ENCODE data around the gene PLEKHN1. TPM values are rescaled to one million over a fixed set of nuclear protein-coding genes. Genes with fewer than 3 reads are reported as not detected.

PLEKHN1 gene
- total RNA-seq, 1 donor = 0.54 TPM

DNA sequence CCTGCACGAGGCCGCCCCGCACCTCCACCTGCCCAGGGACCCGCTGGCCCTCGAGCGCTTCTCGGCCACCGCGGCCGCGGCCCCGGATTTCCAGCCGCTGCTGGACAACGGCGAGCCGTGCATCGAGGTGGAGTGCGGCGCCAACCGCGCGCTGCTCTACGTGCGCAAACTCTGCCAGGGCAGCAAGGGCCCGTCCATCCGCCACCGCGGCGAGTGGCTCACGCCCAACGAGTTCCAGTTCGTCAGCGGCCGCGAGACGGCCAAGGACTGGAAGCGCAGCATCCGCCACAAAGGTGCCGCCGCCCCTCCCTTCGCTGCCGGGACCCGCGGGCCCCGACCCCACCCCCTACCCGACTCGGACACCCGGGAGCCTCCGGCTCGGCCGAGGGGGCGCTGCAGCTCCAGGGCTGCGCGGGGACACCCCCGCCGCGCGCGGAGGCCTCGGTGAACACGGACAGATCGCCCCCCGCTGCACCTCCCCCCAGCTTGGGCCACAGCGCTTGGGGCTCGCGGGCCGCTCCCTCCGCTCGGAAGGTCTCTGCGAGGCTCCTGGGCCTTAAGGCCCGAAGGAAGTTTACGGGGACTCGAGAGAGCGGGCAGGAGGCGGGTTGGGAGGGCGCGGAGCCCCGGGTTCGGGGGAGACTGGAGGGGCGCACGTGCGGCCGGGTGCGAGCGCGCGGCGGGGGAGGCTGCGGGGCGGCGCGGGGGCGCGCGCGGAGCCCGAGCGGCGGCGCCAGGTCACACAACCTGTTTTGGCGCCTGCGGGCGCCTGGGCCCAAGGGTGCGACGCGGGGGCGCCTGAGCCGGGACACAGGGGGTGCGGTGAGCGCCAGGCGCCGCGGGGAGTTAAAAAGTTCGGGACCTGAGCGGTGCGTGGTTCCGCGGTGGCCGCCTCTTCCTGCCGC lies 41.4 kb upstream of the PLEKHN1 start:
- H3K4me3 ChIP-seq (ENCODE audit: low read depth, low read length) = peak overlapping the region; percentile 57
- TF ChIP-seq, protein P1, sequence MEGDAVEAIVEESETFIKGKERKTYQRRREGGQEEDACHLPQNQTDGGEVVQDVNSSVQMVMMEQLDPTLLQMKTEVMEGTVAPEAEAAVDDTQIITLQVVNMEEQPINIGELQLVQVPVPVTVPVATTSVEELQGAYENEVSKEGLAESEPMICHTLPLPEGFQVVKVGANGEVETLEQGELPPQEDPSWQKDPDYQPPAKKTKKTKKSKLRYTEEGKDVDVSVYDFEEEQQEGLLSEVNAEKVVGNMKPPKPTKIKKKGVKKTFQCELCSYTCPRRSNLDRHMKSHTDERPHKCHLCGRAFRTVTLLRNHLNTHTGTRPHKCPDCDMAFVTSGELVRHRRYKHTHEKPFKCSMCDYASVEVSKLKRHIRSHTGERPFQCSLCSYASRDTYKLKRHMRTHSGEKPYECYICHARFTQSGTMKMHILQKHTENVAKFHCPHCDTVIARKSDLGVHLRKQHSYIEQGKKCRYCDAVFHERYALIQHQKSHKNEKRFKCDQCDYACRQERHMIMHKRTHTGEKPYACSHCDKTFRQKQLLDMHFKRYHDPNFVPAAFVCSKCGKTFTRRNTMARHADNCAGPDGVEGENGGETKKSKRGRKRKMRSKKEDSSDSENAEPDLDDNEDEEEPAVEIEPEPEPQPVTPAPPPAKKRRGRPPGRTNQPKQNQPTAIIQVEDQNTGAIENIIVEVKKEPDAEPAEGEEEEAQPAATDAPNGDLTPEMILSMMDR (IDR thresholded peaks at IDR 0.05; ENCODE audit: insufficient read depth, low read length) = no peak
- DNase-seq (ENCODE audit: low read depth) = peak; percentile 33

DNA sequence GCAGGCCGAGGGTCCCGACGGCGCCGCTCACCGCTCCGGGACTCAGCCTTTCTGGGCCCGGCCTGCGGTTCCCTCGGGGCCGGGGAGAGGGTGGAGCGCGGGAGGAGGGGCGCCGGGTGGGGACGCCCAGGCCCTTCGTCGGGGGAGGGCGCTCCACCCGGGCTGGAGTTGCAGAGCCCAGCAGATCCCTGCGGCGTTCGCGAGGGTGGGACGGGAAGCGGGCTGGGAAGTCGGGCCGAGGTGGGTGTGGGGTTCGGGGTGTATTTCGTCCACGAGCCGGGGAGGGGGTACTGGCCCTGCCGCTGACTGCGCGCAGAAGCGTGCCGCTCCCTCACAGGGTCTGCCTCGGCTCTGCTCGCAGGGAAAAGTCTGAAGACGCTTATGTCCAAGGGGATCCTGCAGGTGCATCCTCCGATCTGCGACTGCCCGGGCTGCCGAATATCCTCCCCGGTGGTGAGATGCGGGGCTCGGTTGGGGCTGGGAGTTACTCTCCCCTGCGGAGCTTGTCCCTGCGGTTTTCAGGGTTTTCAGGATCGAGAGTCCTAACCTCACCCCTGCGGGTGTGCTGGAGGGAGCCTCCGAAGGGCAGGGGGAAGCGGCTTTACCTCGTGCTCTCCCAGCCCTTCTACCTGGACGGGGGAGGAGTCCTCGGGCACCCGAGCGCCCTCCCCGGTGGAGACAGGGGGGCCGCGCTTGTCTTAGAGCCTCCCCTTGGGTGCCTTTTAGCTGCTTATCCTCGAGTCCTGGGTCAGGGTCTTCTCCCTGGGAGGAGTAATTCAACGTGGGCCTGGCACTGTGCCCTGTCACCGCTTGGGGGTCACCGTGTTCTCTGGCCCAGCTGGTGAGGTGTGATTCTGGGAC lies 40.5 kb upstream of the PLEKHN1 start:
- peak overlapping the region; percentile 45 for H3K4me3 ChIP-seq (ENCODE audit: low read depth, low read length)
- DNase-seq (ENCODE audit: low read depth) = peak; percentile 26
- TF ChIP-seq, protein P1 (IDR thresholded peaks at IDR 0.05; ENCODE audit: insufficient read depth, low read length) = no peak

DNA sequence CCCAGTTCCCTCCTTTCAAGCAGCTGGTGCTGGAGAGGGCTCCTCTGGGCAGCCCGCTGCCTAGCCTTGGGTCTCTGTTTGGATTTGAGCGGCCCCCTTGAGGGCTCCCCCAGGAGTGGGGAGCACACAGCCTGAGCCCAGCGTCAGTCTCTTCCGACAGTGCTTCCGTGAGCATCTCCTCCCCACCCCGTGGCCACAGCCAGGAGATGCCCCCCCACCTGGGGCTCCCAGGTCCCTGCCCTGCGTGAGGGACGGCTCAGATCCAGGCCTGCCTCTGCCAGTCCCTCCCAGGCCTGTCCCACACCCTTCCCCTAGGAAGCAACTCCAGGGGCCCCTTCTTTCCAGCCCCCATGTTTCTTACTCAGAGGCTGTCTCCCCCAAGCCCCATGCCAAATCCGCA lies 39.0 kb upstream of the PLEKHN1 start:
- no peak overlapping the region for H3K4me3 ChIP-seq (ENCODE audit: low read depth, low read length)
- DNase-seq (ENCODE audit: low read depth) = no peak
- TF ChIP-seq, protein P1 (IDR thresholded peaks at IDR 0.05; ENCODE audit: insufficient read depth, low read length) = no peak

DNA sequence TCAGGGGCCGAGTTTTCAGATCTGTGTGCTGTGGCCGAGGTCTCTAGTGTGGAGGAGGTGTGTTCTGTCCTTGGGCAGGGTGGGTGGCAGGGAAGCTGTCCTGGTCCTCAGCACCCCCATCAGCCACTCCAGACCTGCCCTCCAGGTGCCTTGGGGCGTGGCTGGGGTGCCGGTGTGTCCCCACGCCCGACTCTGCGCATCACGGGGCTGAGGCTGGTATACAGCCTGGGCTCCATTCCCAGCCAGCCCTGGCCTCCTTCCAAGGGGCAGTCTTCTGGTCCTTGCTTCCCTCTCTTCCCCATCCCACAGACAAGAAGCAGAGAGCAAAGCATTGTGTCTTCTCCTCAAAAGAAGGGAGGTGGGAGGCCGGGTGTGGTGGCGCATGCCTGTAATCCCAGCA lies 38.5 kb upstream of the PLEKHN1 start:
- no peak for DNase-seq (ENCODE audit: low read depth)
- TF ChIP-seq, protein P1 (IDR thresholded peaks at IDR 0.05; ENCODE audit: insufficient read depth, low read length) = no peak
- H3K4me3 ChIP-seq (ENCODE audit: low read depth, low read length) = no peak overlapping the region

DNA sequence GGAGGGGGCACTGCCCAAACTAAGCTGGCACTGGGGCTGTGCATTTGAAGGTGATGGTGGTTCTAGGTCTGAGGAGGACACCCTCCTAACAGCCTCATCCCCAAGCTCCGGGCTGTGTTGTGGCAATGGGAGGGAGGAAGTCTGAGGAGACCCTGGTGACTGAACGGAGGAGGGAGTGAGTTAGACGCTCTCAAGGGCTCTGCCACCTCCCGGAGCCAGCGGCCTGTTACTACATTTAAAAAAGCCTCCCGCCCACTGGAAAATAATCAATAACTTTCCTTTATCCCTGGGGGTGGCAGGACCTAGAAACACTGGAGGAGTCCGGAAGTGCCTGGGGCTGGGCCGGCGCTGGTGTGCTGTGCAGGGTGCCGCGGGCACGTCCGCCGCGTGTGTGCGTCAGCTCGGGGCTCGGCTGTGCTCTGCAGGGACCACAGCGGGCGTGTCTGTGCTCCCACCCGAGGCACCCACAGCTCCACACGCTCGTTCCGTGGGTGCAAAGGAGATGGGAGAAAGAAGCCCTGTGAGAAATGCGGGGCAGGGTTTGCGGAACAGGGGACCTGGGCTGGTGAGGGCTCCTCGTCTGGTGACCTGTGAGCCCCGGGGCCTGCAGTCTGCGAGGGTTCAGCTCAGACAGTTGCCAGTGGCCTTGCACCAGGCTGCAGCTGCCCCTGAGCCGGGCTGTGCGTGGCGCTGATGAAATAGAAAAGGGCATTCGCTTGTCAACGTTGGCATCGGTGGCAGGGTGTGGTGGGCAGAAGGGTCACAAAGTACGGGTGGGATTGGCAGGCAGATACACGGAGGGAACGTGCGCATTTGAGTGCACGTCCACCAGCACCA lies 37.2 kb upstream of the PLEKHN1 start:
- H3K4me3 ChIP-seq (ENCODE audit: low read depth, low read length) = no peak overlapping the region
- DNase-seq (ENCODE audit: low read depth) = no peak
- TF ChIP-seq, protein P1 (IDR thresholded peaks at IDR 0.05; ENCODE audit: insufficient read depth, low read length) = no peak

Data from fibroblast of the aortic adventitia (primary cell).